GM19238 (cell line): ENCODE data around the gene NRXN3.

Experiments
- DNase-seq: peaks from one replicate; pipeline ENCODE4 v3.0.0; 2011; ENCODE audit warnings: low spot score; ENCODE audit not compliant: insufficient read length

NRXN3 gene

DNA sequence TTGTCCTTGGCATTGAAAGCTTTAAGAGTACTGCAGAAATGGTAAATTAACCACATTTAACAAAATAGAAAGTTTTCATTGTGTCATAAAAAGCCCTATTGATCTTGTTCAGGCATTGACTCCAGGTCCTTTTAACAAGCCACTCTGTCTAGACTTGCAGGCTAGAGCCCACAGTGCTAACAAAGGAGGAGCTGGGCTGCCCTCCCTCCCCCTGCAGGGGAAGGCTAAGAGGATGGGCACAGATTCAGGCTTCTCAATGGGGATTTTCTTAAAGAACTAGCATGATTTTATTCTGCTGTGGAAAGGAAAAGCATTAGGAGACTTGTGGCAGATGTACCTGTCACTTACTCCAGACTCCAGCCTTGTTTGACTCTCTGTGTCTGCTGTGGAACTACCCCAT, 463.6 kb downstream of the NRXN3 start:
- DNase-seq, result no peak

DNA sequence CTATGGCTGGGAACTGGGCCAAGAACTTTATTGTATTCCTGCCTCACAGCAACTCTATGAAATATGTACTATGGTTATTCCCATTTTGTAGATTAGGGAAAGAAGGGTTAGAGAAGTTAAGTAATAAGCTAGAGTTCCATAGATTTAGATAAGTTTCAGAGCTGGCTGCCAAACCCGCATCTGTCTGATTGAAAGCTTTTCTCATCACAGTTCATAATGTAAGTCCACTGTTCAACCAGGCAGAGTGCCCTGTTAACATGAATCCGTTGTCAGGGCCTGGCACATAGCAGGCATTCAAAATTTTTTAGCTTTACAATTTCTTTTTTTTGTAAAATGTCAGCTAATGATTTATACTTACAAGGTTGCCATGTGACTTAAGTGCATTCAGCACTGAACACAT, 467.3 kb downstream of the NRXN3 start:
- DNase-seq, result no peak

DNA sequence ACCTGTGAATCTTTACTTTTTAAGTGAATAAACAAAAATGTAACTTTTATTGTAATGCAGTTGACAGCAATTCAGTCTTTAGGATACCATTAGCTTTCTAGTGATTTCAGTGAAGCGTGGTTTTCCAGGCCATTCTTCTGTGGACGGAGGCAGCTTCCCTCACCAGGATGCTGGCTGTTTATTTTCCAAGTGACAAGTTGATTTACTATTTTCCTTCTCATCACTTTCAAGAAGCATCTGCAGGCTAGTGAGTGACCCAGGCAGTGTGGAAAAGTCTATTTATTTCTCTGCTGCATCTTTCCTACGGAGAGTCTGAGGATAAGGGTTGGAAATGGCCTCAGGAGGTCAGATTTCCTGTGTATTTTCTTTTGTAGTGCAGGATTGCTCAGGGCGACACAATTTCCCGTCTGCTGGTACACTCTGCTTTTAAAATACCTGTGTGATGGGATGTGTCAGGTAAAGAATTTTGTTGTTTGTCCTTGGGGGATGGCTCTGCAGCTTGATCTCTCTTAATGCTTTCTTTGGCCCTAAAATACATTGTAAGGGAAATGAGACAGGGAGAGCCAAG, 467.8 kb downstream of the NRXN3 start:
- DNase-seq, result no peak

DNA sequence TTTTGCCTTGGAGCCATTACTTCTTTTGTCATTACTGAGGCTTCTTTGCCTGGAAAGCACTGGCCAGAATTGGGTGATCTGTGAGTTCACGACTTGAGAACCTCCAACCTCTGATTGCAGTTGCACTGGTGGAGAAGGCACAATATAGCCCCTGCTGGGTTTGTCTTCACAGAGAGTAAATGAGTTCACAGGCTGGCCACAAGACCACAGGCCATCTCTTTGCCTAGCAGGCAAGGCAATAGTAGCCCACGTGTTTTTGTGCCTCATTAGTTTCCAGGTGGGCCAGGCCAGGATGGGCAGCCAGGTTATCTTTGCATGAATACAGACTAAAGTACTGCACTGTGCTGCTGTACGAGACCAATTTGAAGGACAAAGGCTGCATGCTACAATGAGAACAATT, 468.8 kb downstream of the NRXN3 start:
- no peak for DNase-seq

DNA sequence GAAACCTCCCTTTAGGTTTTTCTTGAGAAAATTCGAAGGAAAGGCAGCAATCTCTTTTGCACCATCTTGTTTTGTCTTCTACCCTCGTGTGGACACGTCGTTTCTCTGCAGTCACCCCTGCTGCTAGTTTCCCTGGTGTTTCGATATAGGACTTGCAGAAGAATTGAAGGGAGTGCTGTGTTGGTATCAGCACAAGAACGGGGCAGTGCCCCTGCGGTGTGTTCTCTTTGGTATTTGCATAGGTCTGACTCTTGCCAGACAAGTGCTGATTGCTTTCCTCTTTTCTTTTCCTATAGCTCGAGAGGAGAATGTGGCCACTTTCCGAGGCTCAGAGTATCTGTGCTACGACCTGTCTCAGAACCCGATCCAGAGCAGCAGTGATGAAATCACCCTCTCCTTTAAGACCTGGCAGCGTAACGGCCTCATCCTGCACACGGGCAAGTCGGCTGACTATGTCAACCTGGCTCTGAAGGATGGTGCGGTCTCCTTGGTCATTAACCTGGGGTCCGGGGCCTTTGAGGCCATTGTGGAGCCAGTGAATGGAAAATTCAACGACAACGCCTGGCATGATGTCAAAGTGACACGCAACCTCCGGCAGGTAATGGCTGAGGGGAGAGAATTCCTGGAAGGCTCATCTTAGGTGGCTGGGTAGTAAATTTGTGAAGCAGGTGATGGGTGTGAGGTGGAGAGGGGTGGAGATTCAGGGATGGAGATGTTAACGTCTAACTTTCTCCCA, 474.8 kb downstream of the NRXN3 start:
- no peak for DNase-seq

DNA sequence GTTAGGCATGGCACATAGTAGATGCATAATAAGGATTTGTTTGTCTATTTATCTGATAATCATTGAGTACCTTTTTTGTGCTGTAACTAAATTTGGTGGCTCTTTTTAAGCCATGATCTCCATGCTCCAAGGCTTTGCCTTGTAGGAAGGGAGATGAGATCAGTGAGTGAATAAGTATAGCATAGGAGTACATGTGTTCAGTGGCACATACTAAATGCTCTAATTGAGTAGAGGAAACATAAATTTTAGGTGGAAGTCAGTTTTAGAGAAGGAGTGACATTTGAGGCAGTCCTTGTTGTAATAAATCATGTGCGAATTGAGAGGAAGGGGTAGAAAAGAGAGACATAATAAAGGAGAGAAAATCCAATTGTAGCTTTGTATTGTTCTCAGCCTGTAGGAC, 482.6 kb downstream of the NRXN3 start:
- DNase-seq, result no peak

DNA sequence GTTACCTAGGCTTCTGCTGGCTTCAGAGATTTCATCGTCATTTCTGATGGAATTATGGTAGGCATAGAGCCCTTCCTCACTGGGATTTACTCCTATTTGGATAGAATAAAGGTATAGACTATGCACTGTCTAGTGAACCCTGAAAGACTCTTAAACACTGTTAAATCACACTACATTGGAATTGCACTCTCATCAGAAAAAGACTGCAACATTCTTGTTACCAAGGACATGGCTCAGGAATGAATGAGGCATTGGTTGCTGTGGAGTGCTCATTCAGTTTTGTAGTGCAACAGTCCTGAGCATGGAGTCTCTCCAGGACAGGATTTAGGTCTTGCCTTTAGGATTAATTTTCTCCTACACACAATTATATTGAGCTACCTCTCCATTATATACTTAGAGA, 483.0 kb downstream of the NRXN3 start:
- no peak for DNase-seq

DNA sequence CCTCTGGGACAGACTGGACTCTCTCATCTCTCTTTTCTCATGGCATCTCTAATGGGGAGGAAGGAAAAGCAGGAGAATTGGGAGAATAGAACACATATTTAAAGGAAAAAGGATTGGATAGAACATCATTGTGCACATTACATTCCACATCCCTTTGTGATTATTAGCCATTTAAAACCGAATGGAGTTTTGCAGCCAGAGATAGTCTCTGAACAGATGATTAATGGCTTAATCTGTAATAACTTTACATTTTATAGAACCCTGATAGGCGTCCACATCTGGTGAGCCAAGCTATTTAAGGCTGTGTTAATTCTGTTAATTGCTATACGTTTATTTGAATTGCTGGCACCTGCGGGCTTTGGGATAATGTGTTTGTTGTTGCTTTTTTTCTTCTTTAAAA, 487.3 kb downstream of the NRXN3 start:
- no peak for DNase-seq

DNA sequence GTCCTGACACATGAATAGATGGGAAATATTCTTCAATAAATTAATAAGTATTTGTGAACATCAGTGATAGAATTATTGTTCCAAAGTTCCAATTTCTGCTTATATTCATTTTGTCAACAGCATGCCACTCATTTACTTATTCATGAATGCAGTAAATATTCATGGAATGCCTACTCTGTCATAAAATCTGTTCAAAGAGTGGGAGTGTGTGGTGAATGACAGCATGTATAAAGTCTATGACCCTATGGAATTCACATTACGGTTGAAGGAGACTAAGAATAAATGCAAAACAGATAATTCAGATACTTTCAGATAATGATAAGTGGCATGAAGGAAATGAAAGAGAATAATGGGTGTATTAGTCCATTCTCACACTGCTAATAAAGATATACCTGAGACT, 494.7 kb downstream of the NRXN3 start:
- DNase-seq, result no peak

DNA sequence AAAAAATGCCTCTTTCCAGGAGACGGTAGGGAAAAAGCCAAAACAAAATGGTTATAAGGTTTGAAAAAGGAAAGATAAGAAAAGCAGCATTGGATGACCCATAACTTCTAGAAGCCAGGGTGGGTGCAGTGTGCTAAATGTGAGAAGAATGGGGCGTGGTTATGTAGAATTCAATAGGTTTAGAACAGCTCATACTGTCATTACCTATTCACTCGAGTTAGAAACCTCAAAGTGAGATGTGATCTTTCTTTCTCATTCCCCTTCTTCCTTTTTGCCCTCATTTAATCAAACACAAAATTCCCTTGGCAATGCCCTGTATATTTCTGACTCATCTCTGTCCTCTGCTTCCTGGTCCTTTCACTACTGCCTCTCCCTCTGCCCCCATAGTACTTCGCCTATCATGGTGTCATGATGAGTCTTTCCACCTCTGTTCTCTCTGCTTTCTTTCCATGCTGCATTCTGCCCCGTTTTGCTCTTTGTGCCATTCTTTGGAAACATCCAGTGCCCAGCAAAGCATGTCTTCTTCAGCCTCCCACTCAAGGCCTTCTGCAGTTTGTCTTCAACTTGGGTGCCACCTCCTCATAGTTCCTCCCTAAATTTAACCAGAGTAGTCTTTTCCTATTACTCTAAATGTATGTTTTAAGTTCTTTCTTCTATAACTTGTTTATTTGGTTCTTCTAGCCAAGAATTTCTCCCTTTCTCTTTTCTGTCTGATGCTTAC, 496.3 kb downstream of the NRXN3 start:
- no peak for DNase-seq

DNA sequence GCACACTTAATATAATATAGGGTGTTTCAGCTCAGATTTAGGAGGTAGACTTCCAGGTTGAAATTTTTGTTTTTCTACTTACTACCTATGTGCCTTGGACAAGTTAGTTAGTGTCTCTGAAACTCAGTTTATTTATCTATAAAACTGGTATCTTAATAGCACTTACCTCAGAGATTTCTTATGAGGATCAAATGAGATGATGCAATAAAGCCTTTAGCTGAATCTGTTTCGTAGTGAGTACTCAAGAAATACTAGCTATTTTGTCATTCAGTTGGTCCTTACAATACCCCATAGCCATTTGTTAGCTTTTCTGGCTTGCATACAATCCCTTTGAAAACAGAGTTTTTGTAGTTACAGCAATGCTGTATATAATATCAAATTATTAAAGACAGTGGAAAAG, 497.0 kb downstream of the NRXN3 start:
- DNase-seq, result no peak

DNA sequence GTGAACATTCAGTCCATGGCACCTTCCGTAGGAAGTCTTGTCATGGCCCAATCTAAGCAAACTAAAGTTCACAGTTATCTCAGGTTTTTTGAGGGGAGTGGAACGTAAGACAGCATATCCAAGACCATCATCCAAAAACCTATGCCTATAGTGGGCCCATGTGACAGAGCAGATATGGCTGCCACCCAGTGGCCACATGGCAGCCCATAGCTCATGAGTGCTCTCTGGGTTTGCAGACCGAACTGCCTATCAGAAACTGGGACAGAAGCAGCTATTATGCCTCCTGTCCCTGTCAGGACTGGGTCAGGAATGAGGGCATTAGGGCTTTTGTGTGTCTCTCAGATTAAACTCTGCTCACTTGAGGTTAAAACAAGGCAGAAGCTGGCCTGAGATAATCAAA, 503.7 kb downstream of the NRXN3 start:
- no peak for DNase-seq

DNA sequence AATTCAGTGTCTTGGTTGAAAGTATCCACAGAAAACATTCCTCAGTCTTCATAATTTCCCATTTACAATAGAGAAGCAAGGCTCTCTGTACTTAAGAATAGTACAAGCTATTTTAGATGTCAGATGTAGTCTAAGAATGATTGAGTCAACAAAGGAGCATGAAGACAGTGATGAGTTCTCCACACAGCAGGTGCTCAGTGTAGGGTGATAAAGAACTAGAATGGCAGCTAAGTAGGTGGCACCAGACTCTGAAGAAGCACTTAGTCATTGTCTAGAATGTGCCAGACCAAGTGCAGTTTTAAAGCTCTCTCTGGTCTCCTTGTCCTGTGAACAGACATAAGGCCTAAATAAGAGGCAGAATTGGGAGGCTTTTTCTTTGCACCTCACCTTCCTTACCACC, 504.6 kb downstream of the NRXN3 start:
- no peak for DNase-seq

DNA sequence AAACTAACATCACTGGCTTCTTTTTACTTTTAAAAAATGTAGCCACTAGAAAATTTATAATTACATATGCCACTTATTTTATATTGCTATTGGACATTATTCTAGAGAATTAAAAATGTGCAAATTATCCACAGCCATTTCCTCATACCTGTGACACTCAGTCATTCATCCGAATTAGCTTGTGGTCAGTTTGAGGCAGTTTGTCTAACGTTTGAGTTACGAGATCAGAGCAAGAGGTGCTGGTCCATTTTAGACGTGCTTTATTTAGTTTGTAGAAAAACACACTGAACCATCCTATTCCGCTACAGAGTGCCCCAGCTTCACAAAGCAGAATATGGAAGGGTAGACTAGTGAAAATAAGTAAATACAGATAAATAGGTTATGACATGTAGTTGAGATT, 513.0 kb downstream of the NRXN3 start:
- no peak for DNase-seq

DNA sequence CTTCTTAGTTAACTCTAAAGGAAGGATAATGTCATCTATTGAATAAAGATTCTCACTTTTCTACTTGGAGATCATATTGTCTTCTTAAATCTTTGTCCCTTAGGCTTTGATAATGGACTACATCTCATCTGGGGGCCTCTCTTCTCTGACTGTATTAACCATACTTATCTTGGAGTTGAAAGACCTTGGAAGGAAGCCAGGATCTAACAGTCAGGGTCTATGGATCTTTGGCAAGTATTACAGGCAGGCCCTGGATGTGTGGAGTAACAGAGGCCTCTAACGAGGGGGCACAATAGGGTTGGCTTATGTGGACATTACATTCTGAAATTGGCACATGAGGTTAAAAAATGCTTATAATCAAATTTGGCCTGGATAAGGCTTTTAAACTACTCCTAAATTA, 513.8 kb downstream of the NRXN3 start:
- DNase-seq, result no peak

DNA sequence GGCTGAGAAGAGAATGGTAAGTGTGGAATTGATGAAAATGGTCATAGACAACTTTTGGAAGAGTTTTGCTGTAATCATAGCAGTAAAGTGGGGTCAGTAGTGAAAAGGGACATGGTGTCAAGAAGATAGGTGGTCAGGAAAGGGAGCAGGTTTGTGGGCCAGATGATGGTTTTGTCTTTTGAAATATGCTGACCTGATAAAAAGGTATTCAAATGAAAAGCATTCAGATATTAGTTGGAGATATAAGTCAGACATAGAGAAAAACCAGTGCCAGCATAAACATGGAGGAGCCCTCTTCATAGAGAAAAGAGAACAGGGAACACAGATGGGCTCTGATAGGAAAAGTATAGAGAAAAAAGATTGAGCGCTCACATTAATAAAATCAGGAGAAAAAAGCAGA, 518.3 kb downstream of the NRXN3 start:
- no peak for DNase-seq

DNA sequence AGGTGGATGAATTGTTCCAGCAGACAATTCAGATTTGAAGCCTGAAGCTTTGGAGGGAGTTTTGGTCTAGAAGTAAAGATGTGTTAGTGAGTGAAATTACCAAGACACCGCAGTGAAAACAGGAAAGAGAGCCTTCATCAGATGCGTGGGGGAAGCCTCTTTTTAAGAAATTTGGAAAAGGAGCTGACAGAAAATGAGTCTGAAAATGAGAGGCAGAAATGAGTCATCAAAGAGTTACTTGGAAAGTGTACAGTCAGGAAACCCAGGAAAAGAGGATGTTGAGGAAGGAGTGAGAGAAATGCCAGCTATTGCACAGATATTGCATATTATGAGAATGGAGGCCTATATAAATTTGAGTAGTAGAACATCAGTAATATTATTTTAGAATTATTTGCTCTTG, 520.7 kb downstream of the NRXN3 start:
- no peak for DNase-seq

DNA sequence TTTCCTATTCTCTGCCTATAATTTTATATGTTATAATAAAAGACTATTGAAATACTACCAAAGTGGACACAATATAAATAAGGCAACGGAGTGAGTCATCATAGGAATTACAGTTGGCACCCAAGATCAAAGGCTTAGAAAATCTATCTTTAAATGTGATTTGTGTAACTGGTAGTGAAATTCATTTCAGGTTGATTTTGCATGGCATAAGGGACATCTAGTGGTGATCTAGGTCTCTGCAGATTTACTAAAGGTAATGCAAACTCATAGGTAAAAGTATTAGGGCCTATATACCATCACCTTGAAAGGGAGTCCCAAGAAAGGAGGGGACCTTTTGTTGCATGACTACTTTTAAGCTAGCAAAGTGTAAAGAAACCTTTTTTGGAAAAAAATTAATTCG, 527.2 kb downstream of the NRXN3 start:
- no peak for DNase-seq

DNA sequence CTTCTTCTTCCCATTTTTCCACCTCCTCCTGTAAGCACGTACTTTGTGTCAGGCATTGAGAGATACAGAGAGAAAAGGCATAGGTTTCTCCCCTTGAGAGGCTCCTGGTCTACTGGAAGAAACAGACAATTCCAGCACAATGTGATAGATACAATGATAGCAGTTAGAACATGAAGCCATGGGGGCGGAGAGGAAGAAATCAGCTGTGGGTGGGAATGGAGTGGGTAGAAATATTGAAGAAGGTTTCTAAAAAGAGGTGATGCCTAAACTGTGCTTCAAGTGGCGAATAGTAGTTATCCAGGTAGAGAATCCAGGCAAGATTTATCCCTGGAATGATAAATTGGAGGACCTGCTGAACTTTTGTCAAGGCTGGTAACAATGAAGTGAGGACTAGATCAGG, 528.8 kb downstream of the NRXN3 start:
- no peak for DNase-seq

DNA sequence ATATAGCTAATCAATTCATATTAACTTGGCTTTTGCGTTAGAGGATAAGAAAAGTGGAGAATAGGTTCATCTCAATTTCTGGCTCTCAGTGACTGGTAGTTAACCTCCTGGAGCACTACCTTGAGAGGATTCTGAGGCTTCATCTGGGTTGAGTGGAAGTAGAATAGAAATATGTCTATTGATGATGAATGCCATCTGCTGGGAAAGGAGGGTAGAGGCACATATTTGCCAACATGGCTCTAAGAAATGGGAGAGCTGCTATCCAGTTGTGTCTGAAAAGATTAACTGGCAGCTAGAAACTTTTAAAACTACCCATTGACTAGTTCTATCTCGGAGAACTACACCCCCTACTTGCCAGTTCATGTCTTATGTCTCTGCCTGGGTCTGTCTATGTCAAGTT, 530.1 kb downstream of the NRXN3 start:
- DNase-seq, result no peak

DNA sequence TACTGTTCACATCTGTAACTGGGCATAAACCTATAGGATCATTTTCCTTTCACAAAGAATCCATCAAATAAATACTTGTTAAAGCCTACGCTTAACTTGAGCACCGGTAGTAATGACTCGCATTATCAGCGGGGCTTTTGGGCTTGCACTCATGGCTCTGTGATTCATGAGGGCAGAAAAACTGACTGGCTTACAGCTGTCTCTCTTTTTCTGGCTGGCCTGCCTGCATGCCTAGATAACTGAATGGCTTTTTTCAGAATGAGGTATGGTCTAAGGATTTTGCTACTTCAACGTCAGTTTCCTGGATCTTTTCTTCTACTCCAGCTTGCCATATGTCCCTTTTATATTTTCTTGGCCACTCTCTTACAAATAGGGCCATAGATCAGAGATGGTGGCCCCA, 531.1 kb downstream of the NRXN3 start:
- no peak for DNase-seq

DNA sequence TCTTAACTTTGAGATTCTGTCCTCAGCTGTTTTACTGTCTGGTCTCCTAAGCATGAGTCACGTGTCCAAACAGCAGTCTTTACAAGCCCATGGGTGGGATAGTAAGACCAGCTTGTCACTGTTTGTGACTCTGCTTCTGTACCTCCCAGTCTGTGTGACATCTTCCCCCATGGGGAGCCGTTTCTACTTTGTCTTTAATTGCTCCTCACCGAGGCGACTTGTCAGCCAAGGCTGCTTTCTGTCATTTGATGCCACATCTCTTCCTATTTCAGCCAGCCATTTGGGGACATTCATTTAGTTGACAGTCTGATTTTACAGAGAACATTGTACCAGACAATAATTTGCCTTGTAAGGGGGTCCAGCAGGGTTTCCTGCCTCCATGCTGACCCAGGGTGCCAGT, 534.8 kb downstream of the NRXN3 start:
- DNase-seq, result no peak

DNA sequence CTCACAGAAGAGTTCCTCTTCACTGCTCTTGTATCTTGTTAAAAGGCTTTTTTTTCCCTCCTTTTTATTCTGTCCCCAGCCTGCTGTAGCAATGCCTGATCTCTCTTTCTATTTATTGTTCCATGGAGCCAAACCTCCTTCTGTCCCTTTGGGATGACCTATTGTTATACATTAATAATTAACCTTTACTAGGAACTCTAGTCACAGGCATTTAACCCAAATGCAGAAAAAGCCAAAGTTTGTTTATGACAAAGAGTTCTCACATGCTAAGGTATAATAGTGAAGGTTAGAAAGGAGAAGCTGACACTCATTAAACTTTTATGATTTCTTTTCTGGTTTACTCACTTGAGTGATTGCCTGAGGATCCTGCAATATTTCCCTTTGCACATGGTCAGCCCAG, 535.8 kb downstream of the NRXN3 start:
- no peak for DNase-seq
